K562 (cell line): ENCODE data around the gene EIF3I. TPM values are rescaled to one million over a fixed set of nuclear protein-coding genes. Genes with fewer than 3 reads are reported as not detected.

Experiments
- CREB1 ChIP-seq, 2 experiments: sonication (generic) in 1 of 2; formaldehyde crosslinking in 1 of 2; IDR thresholded peaks; 2 replicates each; pipeline versions ENCODE4 v1.6.1 to v1.8.0; 2012 to 2022; ENCODE audit warnings: inconsistent platforms in 1 of 2, mild to moderate bottlenecking in 1 of 2, missing genetic modification reagents in 1 of 2, moderate library complexity in 1 of 2
- ELF2 ChIP-seq: fragments of 250-450 bp; sonication (Bioruptor Pico); IDR thresholded peaks from 2 replicates; pipeline ENCODE4 v1.5.0; 2021; ENCODE audit warnings: mild to moderate bottlenecking
- FOXP4 ChIP-seq: sonication (generic); formaldehyde crosslinking; IDR thresholded peaks from 2 replicates; pipeline ENCODE4 v1.8.0; 2022; ENCODE audit warnings: mild to moderate bottlenecking, missing genetic modification reagents, borderline replicate concordance
- HSF4 ChIP-seq: fragments of 250-450 bp; sonication (Bioruptor Pico); IDR thresholded peaks from 2 replicates; pipeline ENCODE4 v2.1.2; 2022; ENCODE audit warnings: mild to moderate bottlenecking, moderate library complexity, borderline replicate concordance
- MCM5 ChIP-seq: fragments of 450-650 bp; IDR thresholded peaks from 2 replicates; pipeline ENCODE4 v1.6.1; 2016; ENCODE audit warnings: low read depth
- MEF2D ChIP-seq: conservative IDR thresholded peaks from 2 replicates; pipeline ENCODE4 v1.6.1; 2016; ENCODE audit warnings: low read depth, missing genetic modification characterization, missing compliant biosample characterization
- MYBL2 ChIP-seq, 2 experiments: fragments of 450-650 bp in 1 of 2; sonication (generic) in 1 of 2; formaldehyde crosslinking in 1 of 2; IDR thresholded peaks; 2 replicates each; pipeline versions ENCODE4 v1.6.1 to v1.8.1; 2017 to 2022; ENCODE audit warnings: borderline replicate concordance in 1 of 2, inconsistent platforms in 1 of 2, low read depth in 1 of 2, mild to moderate bottlenecking in 1 of 2, missing genetic modification reagents in 1 of 2, moderate library complexity in 1 of 2
- PCBP1 ChIP-seq: fragments of 200-400 bp; formaldehyde crosslinking; IDR thresholded peaks from 2 replicates; pipeline ENCODE4 v1.6.1; 2018; ENCODE audit warnings: mild to moderate bottlenecking, low read depth, low read length; ENCODE audit not compliant: poor library complexity, severe bottlenecking
- PHB2 ChIP-seq: fragments of 450-650 bp; IDR thresholded peaks from 2 replicates; pipeline ENCODE4 v1.6.1; 2017; ENCODE audit warnings: low read depth
- RBM14 ChIP-seq: fragments of 200-400 bp; formaldehyde crosslinking; IDR thresholded peaks from 2 replicates; pipeline ENCODE4 v1.6.1; 2018; ENCODE audit warnings: low read depth, mild to moderate bottlenecking, low read length, moderate library complexity, borderline replicate concordance; ENCODE audit not compliant: insufficient read depth
- RNF219 ChIP-seq: fragments of 250-450 bp; sonication (Bioruptor Pico); IDR thresholded peaks from 2 replicates; pipeline ENCODE4 v1.5.0; 2022; ENCODE audit warnings: mild to moderate bottlenecking
- SMAD4 ChIP-seq: fragments of 250-450 bp; sonication (Bioruptor Pico); conservative IDR thresholded peaks from 2 replicates; pipeline ENCODE4 v1.8.0; 2021; ENCODE audit warnings: inconsistent platforms, mild to moderate bottlenecking, moderate library complexity
- SMARCE1 ChIP-seq: fragments of 450-650 bp; IDR thresholded peaks from 2 replicates; pipeline ENCODE4 v1.7.1; 2016; ENCODE audit warnings: mild to moderate bottlenecking
- SP1 ChIP-seq: sonication (generic); formaldehyde crosslinking; IDR thresholded peaks from 2 replicates; pipeline ENCODE4 v1.8.1; 2022; ENCODE audit warnings: mild to moderate bottlenecking, missing genetic modification reagents
- TARDBP ChIP-seq: fragments of 450-650 bp; IDR thresholded peaks from 2 replicates; pipeline ENCODE4 v1.6.1; 2016
- TGIF2 ChIP-seq: sonication (generic); formaldehyde crosslinking; IDR thresholded peaks from 2 replicates; pipeline ENCODE4 v1.8.1; 2022; ENCODE audit warnings: mild to moderate bottlenecking, missing genetic modification reagents, moderate library complexity
- TRIM28 ChIP-seq: fragments of 450-650 bp; IDR thresholded peaks from 2 replicates; pipeline ENCODE4 v1.6.1; 2017
- ZKSCAN8 ChIP-seq: fragments of 200-800 bp; sonication (Bioruptor generic); IDR thresholded peaks from 2 replicates; pipeline ENCODE4 v1.6.1; 2016; ENCODE audit warnings: missing genetic modification characterization, missing compliant biosample characterization
- ZNF253 ChIP-seq: fragments of 250-450 bp; sonication (Bioruptor Pico); conservative IDR thresholded peaks from 2 replicates; pipeline ENCODE4 v1.6.1; 2021; ENCODE audit warnings: mild to moderate bottlenecking
- ZNF408 ChIP-seq: fragments of 250-450 bp; sonication (Bioruptor Pico); IDR thresholded peaks from 2 replicates; pipeline ENCODE4 v1.4.0; 2020; ENCODE audit warnings: low read depth, mild to moderate bottlenecking, moderate library complexity
- ZSCAN29 ChIP-seq: fragments of 450-650 bp; IDR thresholded peaks from 2 replicates; pipeline ENCODE4 v1.6.1; 2017
- polyA plus RNA-seq, 8 experiments: library from polyadenylated mRNA; depleted of rRNA in 4 of 8; stranded (reverse) in 5 of 8; unstranded in 3 of 8; fragments of >200 nt; fragmentation: Nextera tagmentation in 2 of 8; fragmentation: Illumina TruSeq in 1 of 8; extraction: Ambion mirVana in 2 of 8; extraction: Trizol in 1 of 8; gene quantifications; 2 replicates each; pipeline versions ENCODE4 v1.2.1 to v1.2.3, GENCODE V29; 2011 to 2014; ENCODE audit warnings: inconsistent platforms in 1 of 8, missing spikeins in 1 of 8
- total RNA-seq, 7 experiments: library from RNA; depleted of rRNA in 6 of 7; stranded (reverse); fragments of >200 nt in 6 of 7; fragmentation: Illumina TruSeq in 2 of 7; extraction: Trizol in 2 of 7; gene quantifications; 2 replicates each; pipeline versions ENCODE4 v1.2.1 to v1.2.3, GENCODE V29; 2011 to 2021; ENCODE audit warnings: low replicate concordance in 1 of 7
- TF ChIP-seq, protein P1 (sequence below): fragments of 450-650 bp; IDR thresholded peaks from 2 replicates; pipeline ENCODE4 v1.6.1; 2018; ENCODE audit warnings: mild to moderate bottlenecking, low read depth; ENCODE audit not compliant: partially characterized antibody

The EIF3I gene
- total and polyA plus RNA-seq, 9 of the 15 experiments (the other 6 are each of a cell fraction or from before 2014, with no cell fraction given), result 414 to 1,526 (median 635) TPM

DNA sequence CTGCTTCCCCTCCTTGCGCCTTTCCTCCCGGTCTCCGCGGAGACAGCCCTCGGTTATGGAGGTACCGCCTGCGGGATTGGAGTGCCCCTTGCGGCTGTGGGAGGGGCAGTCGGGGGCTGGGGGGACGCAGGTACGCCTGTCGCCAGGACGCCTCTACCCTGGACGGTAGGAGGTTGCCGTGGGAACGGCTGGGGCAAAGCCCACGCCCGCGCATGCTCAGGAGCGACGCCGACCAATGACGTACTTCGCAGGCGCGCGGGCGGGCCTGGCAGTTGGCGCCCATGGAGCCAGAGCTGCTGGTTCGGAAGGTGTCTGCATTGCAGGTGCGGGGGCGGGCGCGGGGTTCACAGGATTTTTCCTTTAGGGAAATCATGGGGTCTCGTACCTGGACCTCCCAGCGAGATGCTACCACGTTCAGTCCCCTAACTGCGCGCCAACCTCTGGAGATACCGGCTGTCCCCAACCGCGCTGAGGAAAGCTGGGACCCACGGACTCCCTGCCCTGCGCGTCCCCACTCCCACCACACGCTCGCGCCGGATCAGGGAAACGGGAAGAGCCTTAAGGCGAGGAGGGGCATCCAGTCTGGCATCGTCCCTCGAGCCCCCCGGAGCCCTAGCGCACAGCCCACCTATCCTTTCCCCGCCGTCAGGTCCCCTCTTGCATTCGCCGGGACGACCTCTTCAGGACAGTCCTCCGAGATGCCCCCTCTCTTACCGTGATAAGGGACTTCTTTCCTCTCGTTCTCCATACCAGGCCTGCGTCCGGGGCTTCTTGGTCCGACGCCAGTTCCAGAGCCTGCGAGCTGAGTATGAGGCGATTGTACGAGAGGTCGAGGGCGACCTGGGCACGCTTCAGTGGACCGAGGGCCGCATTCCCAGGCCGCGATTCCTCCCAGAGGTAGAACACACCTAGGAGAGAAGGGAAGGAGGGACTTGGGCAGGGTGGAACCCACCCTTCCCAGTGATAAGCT is 16.5 kb upstream of the EIF3I start, which contains the start of gene IQCC (continued):
- TF ChIP-seq MYBL2 (IDR thresholded peaks at IDR 0.05; ENCODE audit: low read depth) (no peak), MYBL2 (CRISPR knock-in tag; IDR thresholded peaks at IDR 0.05; ENCODE audit: borderline replicate concordance) (peak; percentile 57; the same call in 1 of the 2 replicates), CREB1 (IDR thresholded peaks at IDR 0.05) (peak; percentile 96), CREB1 (CRISPR knock-in tag; IDR thresholded peaks at IDR 0.05) (peak; percentile 98), ELF2 (CRISPR knock-in tag) (peak; percentile 36; the same call in 1 of the 2 replicates), TRIM28 (0 out of 2 replicates have a peak, but pooled peaks have one; percentile 35), TARDBP (no peak), PCBP1 (no peak), MCM5 (no peak), ZNF408 (CRISPR knock-in tag) (no peak), ZKSCAN8 (no peak), ZSCAN29 (no peak), PHB2 (no peak), RNF219 (CRISPR knock-in tag) (no peak), SMAD4 (CRISPR knock-in tag) (no peak), MEF2D (tag) (no peak), SP1 (no peak; the same call in 1 of the 2 replicates), SMARCE1 (peak; percentile 56; the same call in 1 of the 2 replicates), FOXP4 (peak; percentile 74; the same call in 1 of the 2 replicates), HSF4 (CRISPR knock-in tag) (no peak), RBM14 (no peak), ZNF253 (no peak), TGIF2 (CRISPR knock-in tag) (no peak)
- TF ChIP-seq, protein P1, sequence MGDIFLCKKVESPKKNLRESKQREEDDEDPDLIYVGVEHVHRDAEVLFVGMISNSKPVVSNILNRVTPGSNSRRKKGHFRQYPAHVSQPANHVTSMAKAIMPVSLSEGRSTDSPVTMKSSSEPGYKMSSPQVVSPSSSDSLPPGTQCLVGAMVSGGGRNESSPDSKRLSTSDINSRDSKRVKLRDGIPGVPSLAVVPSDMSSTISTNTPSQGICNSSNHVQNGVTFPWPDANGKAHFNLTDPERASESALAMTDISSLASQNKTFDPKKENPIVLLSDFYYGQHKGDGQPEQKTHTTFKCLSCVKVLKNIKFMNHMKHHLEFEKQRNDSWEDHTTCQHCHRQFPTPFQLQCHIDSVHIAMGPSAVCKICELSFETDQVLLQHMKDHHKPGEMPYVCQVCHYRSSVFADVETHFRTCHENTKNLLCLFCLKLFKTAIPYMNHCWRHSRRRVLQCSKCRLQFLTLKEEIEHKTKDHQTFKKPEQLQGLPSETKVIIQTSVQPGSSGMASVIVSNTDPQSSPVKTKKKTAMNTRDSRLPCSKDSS, result no peak
